ENCODE results near the gene MYADM.

MYADM gene

DNA sequence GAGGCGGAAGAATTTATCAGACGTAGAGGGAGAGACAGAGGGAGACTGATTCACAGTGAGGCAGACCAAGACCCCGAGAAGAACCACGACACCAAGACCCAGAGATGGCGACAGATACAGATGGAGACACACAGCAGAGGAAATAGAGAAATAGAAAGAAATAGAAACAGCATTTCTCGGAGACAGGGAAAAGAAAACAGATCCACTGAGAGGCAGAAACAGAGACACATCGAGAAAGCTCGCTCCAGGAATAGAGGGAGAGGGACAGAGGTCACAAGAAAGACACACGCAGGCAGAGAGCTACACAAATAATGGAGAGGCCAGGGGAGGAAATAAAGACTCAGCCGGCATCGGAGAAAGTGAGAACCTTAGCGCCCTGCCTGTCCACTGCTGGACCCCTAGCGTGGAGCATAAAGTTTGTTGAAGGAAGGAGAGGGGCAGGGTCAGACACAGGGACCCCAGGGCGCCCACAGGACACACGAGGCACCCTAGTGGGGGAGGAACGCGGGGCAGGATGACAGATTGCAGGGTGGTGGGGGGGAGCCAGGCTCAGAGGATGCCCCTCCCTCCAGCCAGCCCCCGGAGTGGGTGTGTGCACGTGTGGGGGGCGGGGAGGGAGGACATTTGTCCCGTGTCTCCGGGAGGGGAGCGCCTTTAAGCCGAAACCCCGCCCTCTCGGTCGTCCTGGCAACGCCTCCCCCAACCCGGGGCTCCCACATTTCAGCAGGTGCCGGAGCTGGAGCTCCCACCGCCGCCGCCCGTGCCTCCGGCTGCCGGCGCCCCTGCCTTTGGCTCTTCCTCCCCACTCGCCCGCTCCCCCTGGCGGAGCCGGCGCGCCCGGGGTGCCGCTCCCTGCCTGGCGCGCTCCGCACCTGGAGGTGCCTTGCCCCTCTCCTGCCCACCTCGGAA is 14.1 kb downstream of the MYADM start, which contains the start of gene PRKCG (continued):
- TF ChIP-seq ZNF501 (tag by site-specific recombination; IDR thresholded peaks at IDR 0.05) (no peak), MZF1 (tag by site-specific recombination; IDR thresholded peaks at IDR 0.05; ENCODE audit: borderline replicate concordance) (no peak), ZNF658 (tag by site-specific recombination; IDR thresholded peaks at IDR 0.05) (no peak), ZNF600 (tag by site-specific recombination; IDR thresholded peaks at IDR 0.05) (no peak; the same call in 1 of the 2 replicates), ZBTB8A (tag by site-specific recombination; IDR thresholded peaks at IDR 0.05) (no peak), GLIS2 (tag by site-specific recombination; IDR thresholded peaks at IDR 0.05) (peak; percentile 81)

DNA sequence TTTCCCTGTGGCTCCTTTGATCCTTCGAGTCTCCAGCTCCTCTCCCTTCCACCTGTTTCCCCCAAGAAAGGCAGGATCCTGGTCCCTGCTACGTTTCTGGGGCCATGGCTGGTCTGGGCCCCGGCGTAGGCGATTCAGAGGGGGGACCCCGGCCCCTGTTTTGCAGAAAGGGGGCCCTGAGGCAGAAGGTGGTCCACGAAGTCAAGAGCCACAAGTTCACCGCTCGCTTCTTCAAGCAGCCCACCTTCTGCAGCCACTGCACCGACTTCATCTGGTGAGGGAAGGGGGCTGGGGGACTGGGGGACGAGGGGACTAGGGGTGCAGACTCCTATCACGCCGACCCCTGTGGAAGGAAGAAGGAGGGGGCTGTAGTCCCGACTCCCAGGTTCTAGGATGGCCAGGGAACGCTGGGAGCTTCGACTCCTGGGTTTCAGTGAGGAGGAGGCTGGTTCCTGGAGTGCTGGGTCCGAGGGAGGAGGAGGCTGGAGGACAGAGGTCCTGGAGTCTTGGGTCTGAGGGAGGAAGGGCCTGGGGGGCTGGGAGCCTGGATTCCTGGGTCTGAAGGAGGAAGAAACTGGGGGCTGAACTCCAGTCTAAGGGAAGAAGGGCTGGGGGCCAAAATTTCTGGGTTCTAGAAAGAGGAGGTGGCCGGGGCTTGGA is 14.8 kb downstream of the MYADM start:
- Histone ChIP-seq H3K4me3 (ENCODE audit: low read depth, low read length) (peak overlapping the region; percentile 41), H3K9me3 (ENCODE audit: control insufficient read depth, insufficient read depth, low read depth, low read length) (no peaks in the 10 kb centered on the region), H3K36me3 (ENCODE audit: control insufficient read depth in 2 of 2, insufficient read depth in 1 of 2, low read length in 2 of 2) (no peaks in the 10 kb centered on the region), H3K27ac (ENCODE audit: extremely low read depth, low read depth, low read length) (no peak overlapping the region), H3K4me1 (ENCODE audit: control insufficient read depth, insufficient read depth, low read length) (peaks cover 8% of the 10 kb centered on the region; the same call in 1 of the 2 replicates)
- no peak for TF ChIP-seq ZNF2 (tag by site-specific recombination; IDR thresholded peaks at IDR 0.05)
- 0 out of 2 replicates have a peak, but pooled peaks have one; percentile 11 for TF ChIP-seq ZBTB20 (tag by site-specific recombination; IDR thresholded peaks at IDR 0.05)
- TF ChIP-seq, protein P1, sequence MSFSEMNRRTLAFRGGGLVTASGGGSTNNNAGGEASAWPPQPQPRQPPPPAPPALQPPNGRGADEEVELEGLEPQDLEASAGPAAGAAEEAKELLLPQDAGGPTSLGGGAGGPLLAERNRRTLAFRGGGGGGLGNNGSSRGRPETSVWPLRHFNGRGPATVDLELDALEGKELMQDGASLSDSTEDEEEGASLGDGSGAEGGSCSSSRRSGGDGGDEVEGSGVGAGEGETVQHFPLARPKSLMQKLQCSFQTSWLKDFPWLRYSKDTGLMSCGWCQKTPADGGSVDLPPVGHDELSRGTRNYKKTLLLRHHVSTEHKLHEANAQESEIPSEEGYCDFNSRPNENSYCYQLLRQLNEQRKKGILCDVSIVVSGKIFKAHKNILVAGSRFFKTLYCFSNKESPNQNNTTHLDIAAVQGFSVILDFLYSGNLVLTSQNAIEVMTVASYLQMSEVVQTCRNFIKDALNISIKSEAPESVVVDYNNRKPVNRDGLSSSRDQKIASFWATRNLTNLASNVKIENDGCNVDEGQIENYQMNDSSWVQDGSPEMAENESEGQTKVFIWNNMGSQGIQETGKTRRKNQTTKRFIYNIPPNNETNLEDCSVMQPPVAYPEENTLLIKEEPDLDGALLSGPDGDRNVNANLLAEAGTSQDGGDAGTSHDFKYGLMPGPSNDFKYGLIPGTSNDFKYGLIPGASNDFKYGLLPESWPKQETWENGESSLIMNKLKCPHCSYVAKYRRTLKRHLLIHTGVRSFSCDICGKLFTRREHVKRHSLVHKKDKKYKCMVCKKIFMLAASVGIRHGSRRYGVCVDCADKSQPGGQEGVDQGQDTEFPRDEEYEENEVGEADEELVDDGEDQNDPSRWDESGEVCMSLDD (tag by site-specific recombination; IDR thresholded peaks at IDR 0.05) = no peak
- POLR2A ChIA-PET = interaction anchor here (0.6 to 1.6 kb wide), 3 partner anchors 14 to 106 kb away, joined by 3 to 9 read pairs (median 6); partner anchors contain the start of gene MYADM
- CTCF ChIA-PET = interaction anchor here (0.6 to 1.7 kb wide), 8 partner anchors 12 to 306 kb away, joined by 3 to 5 read pairs (median 3); partner anchors contain the start of gene MYADM

DNA sequence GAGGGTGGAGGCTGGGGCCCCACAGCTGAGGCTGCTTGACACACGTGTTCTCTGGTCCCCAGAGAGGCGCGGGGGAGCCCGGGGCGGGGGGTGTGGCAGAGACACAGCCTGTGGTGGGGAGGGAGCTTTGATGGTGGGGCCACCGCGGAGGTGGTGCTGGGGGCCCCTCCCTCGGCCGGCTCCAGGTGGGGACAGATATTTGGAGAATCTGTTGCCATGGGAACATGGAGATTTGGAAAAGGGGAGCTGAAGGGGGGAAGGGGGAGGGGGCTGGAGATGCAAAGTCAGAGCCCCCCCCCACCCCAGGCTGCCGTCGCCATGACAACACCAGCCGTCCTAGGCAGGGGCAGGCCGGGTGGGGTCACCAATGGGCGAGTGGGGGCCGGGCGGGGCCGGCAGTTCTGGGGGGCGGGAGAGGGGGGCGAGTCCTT is 15.6 kb downstream of the MYADM start:
- CTCF ChIA-PET = interaction anchor here (0.6 to 1.7 kb wide), 4 partner anchors 29 to 306 kb away, joined by 3 to 4 read pairs (median 4); no protein-coding TSS in a partner anchor
- Histone ChIP-seq H3K9me3 (ENCODE audit: control insufficient read depth, insufficient read depth, low read depth, low read length) (no peaks in the 10 kb centered on the region), H3K27ac (ENCODE audit: extremely low read depth, low read depth, low read length) (no peak overlapping the region), H3K4me3 (ENCODE audit: low read depth, low read length) (no peak overlapping the region), H3K4me1 (ENCODE audit: control insufficient read depth, insufficient read depth, low read length) (peaks cover 8% of the 10 kb centered on the region; the same call in 1 of the 2 replicates), H3K36me3 (ENCODE audit: control insufficient read depth in 2 of 2, insufficient read depth in 1 of 2, low read length in 2 of 2) (no peaks in the 10 kb centered on the region)
- POLR2A ChIA-PET = interaction anchor here (1.1 kb wide), 1 partner anchor 16 kb away, joined by 3 read pairs; the partner anchor contains the start of gene MYADM
- TF ChIP-seq GLIS2 (tag by site-specific recombination; IDR thresholded peaks at IDR 0.05) (0 out of 2 replicates have a peak, but pooled peaks have one; percentile 32), KLF1 (tag by site-specific recombination; IDR thresholded peaks at IDR 0.05) (peak; percentile 61), GLIS1 (tag by site-specific recombination; IDR thresholded peaks at IDR 0.05) (peak; percentile 41)
- TF ChIP-seq, protein P2, sequence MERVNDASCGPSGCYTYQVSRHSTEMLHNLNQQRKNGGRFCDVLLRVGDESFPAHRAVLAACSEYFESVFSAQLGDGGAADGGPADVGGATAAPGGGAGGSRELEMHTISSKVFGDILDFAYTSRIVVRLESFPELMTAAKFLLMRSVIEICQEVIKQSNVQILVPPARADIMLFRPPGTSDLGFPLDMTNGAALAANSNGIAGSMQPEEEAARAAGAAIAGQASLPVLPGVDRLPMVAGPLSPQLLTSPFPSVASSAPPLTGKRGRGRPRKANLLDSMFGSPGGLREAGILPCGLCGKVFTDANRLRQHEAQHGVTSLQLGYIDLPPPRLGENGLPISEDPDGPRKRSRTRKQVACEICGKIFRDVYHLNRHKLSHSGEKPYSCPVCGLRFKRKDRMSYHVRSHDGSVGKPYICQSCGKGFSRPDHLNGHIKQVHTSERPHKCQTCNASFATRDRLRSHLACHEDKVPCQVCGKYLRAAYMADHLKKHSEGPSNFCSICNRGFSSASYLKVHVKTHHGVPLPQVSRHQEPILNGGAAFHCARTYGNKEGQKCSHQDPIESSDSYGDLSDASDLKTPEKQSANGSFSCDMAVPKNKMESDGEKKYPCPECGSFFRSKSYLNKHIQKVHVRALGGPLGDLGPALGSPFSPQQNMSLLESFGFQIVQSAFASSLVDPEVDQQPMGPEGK (tag by site-specific recombination; IDR thresholded peaks at IDR 0.05) = no peak
- TF ChIP-seq, protein P3, sequence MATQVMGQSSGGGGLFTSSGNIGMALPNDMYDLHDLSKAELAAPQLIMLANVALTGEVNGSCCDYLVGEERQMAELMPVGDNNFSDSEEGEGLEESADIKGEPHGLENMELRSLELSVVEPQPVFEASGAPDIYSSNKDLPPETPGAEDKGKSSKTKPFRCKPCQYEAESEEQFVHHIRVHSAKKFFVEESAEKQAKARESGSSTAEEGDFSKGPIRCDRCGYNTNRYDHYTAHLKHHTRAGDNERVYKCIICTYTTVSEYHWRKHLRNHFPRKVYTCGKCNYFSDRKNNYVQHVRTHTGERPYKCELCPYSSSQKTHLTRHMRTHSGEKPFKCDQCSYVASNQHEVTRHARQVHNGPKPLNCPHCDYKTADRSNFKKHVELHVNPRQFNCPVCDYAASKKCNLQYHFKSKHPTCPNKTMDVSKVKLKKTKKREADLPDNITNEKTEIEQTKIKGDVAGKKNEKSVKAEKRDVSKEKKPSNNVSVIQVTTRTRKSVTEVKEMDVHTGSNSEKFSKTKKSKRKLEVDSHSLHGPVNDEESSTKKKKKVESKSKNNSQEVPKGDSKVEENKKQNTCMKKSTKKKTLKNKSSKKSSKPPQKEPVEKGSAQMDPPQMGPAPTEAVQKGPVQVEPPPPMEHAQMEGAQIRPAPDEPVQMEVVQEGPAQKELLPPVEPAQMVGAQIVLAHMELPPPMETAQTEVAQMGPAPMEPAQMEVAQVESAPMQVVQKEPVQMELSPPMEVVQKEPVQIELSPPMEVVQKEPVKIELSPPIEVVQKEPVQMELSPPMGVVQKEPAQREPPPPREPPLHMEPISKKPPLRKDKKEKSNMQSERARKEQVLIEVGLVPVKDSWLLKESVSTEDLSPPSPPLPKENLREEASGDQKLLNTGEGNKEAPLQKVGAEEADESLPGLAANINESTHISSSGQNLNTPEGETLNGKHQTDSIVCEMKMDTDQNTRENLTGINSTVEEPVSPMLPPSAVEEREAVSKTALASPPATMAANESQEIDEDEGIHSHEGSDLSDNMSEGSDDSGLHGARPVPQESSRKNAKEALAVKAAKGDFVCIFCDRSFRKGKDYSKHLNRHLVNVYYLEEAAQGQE (tag by site-specific recombination; IDR thresholded peaks at IDR 0.05) = no peak
